ENCODE data around the gene MST1. TPM values are rescaled to one million over a fixed set of nuclear protein-coding genes. Genes with fewer than 3 reads are reported as not detected.
"Not testable (repeated sequence)": the region's sequence is repeated elsewhere in the genome, so short reads cannot be mapped to it uniquely, and the experiment has no call there.

MST1 gene
- total and polyA plus RNA-seq, 3 donors from 2014 or later, result 60.3 to 73.4 (median 67.1) TPM

GRCh38 chr3:49700453-49701128 lies 11.3 kb upstream of the MST1 start:
- no peaks in the 10 kb centered on the region for H3K36me3 ChIP-seq (ENCODE audit: low read depth, missing control alignments)

GRCh38 chr3:49700014-49700413 lies 10.7 kb upstream of the MST1 start:
- Histone ChIP-seq H3K9me3 (no peaks in the 10 kb centered on the region), H3K4me3 (no peak overlapping the region), H3K27me3 (no peaks in the 10 kb centered on the region), H3K27ac (no peak overlapping the region), H3K36me3 (ENCODE audit: low read depth, missing control alignments) (no peaks in the 10 kb centered on the region), H3K4me1 (no peaks in the 10 kb centered on the region)
- no peak for DNase-seq
- intact Hi-C loops (cut with DNase I; ENCODE audit: low total_unique reads), result no loop called here
- TF ChIP-seq CTCF (IDR thresholded peaks at IDR 0.05) (no peak), POLR2A (IDR thresholded peaks at IDR 0.05) (no peak)
- WGBS, 2 donors, result 73 to 80% methylated on average over 5 to 8 of the region's 8 CpGs

More at GRCh38 chr3:49700453-49701128, 11.3 kb upstream of the MST1 start:
- TF ChIP-seq POLR2A (IDR thresholded peaks at IDR 0.05) (no peak), CTCF (IDR thresholded peaks at IDR 0.05) (no peak)
- no peak overlapping the region for H3K27ac ChIP-seq
- intact Hi-C loops (cut with DNase I; ENCODE audit: low total_unique reads), result no loop called here
- no peaks in the 10 kb centered on the region for H3K4me1 ChIP-seq
- no peak overlapping the region for H3K4me3 ChIP-seq
- no peaks in the 10 kb centered on the region for H3K9me3 ChIP-seq
- 84% methylated on average over 10 to 13 of the region's 13 CpGs for WGBS, 2 donors
- DNase-seq, result no peak
- H3K27me3 ChIP-seq, result no peaks in the 10 kb centered on the region

- no peaks in the 10 kb centered on the region for H3K36me3 ChIP-seq (ENCODE audit: low read depth, missing control alignments)
Measured at GRCh38 chr3:49699281-49699979, 10.2 kb upstream of the MST1 start.

GRCh38 chr3:49695350-49696015 lies 6.2 kb upstream of the MST1 start:
- DNase-seq; intact Hi-C loops (cut with DNase I; ENCODE audit: low total_unique reads); H3K27me3 ChIP-seq; H3K4me3 ChIP-seq; H3K4me1 ChIP-seq; H3K27ac ChIP-seq; H3K9me3 ChIP-seq; H3K36me3 ChIP-seq (ENCODE audit: low read depth, missing control alignments): not testable (repeated sequence)
- 83% methylated on average over 2 to 4 of the region's 4 CpGs for WGBS, 2 donors

More at GRCh38 chr3:49699281-49699979, 10.2 kb upstream of the MST1 start:
- Histone ChIP-seq H3K4me1 (no peaks in the 10 kb centered on the region), H3K27me3 (no peaks in the 10 kb centered on the region), H3K4me3 (no peak overlapping the region), H3K27ac (no peak overlapping the region), H3K9me3 (no peaks in the 10 kb centered on the region)
- intact Hi-C loops (cut with DNase I; ENCODE audit: low total_unique reads), result no loop called here
- DNase-seq, result no peak
- WGBS, 2 donors, result 73 to 78% methylated on average over 7 to 16 of the region's 16 CpGs
- TF ChIP-seq CTCF (IDR thresholded peaks at IDR 0.05), result no peak
- no peak for TF ChIP-seq POLR2A (IDR thresholded peaks at IDR 0.05)

- H3K36me3 ChIP-seq (ENCODE audit: low read depth, missing control alignments); H3K4me1 ChIP-seq; intact Hi-C loops (cut with DNase I; ENCODE audit: low total_unique reads); H3K4me3 ChIP-seq; H3K9me3 ChIP-seq; H3K27me3 ChIP-seq; DNase-seq; H3K27ac ChIP-seq: not testable (repeated sequence)
- WGBS, 2 donors, result 61 to 72% methylated on average over 5 to 6 of the region's 6 CpGs
Measured at GRCh38 chr3:49694409-49695070, 5.3 kb upstream of the MST1 start.

- DNase-seq; intact Hi-C loops (cut with DNase I; ENCODE audit: low total_unique reads); H3K27me3 ChIP-seq; H3K36me3 ChIP-seq (ENCODE audit: low read depth, missing control alignments); H3K9me3 ChIP-seq; H3K4me3 ChIP-seq; H3K27ac ChIP-seq: not testable (repeated sequence)
- WGBS, 2 donors, result 63 to 79% methylated on average over 3 of the region's 3 CpGs
- H3K4me1 ChIP-seq, result peaks cover 11% of the 10 kb centered on the region
Measured at GRCh38 chr3:49691481-49691880, 2.2 kb upstream of the MST1 start.

- H3K4me3 ChIP-seq, result not testable (repeated sequence)
- H3K4me1 ChIP-seq, result peaks cover 11% of the 10 kb centered on the region
Measured at GRCh38 chr3:49690856-49691255, 1.6 kb upstream of the MST1 start.

GRCh38 chr3:49689908-49690624 lies 792 bp upstream of the MST1 start:
- DNase-seq; H3K27me3 ChIP-seq; H3K36me3 ChIP-seq (ENCODE audit: low read depth, missing control alignments); intact Hi-C loops (cut with DNase I; ENCODE audit: low total_unique reads); H3K9me3 ChIP-seq: not testable (repeated sequence)
- WGBS, 2 donors, result 3 to 6% methylated on average over 16 of the region's 16 CpGs
- Histone ChIP-seq H3K4me3 (peak overlapping the region; percentile 89 to 98), H3K4me1 (peaks cover 11% of the 10 kb centered on the region), H3K27ac (peak overlapping the region; percentile 64 to 77)

More at GRCh38 chr3:49690856-49691255, 1.6 kb upstream of the MST1 start:
- 79 to 95% methylated on average over 3 of the region's 3 CpGs for WGBS, 2 donors
- intact Hi-C loops (cut with DNase I; ENCODE audit: low total_unique reads); H3K36me3 ChIP-seq (ENCODE audit: low read depth, missing control alignments); H3K27me3 ChIP-seq; H3K9me3 ChIP-seq; H3K27ac ChIP-seq; DNase-seq: not testable (repeated sequence)
